GM18517 (cell line): Measurements from ENCODE around the gene ALOXE3.
"Not testable (repeated sequence)": the region's sequence is repeated elsewhere in the genome, so short reads cannot be mapped to it uniquely, and the experiment has no call there.

ENCODE experiments used
- ATAC-seq: cut with Tn5 transposase; IDR thresholded peaks from one replicate; pipeline ENCODE4 v1.9.1; 2021; ENCODE audit warnings: mild to moderate bottlenecking, moderate library complexity; ENCODE audit not compliant: unreplicated experiment

Gene ALOXE3

DNA sequence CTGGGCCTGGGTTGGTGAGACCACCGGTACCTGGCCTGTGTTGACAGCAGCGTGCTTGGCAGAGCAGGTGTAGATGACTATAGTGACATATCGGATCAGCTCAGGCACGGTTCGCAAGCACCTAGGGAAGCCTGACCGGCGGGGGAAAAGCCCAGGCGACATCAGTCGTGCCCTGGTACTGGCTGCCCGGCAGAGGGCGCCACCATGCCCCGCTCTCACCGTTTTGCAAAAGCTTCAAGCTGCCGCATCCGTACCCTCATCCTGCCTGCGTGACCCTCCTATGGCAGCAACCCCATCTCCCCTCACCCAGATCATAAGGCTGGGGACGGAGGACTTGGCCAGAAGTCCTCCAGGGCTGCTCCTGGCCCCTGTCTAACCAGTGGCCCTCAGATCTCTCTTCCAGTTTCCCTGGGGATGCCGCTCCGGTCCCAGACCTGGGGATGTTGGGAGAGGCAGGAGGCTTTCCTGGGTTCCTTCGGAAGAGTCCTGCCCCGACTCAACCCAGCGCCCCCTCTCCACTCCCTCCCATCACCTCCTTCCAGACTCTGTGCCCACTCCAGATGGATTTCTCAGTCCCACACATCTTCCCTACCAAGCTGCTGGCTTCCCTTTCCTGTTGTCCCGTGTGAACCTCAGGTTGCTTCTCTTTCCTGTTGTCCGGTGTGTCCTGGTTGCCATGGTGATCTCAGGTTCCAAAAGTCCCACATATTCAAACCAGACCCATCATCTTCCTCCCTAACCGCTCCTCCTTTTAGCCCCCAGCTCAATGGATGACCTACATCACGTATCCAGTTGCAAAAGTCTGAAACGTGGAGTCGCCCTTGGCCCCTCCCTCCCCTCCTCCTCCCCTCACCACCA, 44.5 kb downstream of the ALOXE3 start:
- no peak for ATAC-seq

DNA sequence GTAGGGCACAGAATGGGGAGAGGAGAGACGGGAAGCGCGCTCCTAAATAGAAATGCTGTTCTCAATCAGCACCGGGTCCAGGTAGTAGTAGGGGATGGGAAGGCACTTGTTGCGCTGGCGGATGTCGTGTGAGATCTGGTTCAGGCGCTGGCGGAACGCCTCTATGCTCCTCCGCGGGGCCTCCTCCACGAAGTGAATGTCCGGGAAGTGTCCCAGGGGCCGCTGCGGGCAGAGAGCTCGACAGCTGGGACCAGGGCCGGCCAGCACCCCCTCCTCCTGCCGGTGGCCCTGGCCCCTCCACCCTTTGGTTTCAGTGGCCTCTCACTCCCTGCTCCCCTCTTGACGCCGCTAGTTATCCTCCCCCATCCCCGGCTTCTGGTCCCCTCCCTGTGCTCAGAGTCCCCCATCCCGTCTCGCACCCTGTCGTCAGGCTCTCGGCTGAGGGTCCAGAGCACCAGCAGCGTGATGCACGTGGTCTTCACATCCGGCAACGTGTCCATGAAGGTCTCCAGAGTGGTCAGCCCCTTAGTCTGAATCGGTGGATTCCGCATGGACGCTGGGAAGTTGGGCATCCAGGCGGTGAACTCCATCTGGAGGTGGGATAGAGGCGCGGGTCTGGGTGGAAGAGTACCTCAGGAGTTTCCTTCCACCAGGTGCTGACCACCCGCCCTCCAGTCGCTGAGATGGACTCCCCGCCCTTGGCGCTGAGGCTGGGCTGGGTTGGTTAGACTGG, 45.4 kb downstream of the ALOXE3 start:
- no peak for ATAC-seq

DNA sequence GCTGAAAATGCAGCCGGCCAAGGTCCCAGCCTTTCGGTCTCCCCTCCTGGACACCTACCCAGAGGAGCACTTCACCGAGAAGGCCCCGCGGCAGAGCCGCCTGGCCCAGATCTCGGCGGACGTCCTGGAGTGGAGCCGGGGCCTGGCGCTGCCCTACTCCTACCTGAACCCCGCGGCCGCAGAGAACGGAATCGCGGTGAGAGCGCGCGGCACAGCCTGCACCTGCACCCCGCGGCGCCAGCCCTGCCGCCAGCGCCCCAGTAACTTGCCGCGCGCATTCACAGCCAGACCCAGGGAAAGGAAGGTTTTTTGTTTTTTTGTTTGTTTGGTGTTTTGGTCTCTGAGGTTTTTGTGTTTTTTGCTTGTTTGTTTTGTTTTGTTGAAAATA, 46.0 kb downstream of the ALOXE3 start:
- ATAC-seq: no peak

DNA sequence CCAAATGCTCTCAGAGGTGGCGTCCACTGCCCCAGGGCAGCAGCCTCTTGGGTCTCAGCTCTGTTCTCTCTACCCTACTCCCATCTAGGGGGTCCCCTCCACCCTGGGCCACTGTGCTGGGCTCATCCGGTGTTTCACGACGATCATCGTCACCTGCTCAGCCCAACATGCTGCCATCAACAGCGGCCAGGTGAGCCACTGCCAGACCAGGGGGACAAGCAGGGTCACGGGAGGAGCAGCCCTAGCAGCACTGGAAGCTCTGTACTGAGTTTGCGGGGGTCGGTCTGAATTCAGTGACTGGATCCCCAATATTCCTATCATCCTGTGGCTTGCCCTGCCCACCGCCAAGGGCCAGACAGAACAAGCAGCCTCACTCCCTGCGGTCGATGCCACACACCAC, 46.8 kb downstream of the ALOXE3 start:
- no peak for ATAC-seq

DNA sequence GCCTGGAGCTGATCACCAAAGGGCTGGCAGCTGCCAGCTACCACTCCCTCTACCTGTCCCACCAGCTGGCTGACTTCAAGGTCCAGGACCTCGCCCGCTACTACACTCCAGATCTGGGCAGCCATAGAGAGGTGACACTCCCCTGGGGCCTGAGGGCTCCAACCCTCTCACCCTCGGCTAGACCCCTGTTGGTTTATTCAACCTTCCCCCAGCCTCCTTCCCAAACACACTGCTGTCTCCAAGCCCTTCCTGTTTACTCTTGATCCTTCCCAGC, 48.8 kb downstream of the ALOXE3 start:
- no peak for ATAC-seq

DNA sequence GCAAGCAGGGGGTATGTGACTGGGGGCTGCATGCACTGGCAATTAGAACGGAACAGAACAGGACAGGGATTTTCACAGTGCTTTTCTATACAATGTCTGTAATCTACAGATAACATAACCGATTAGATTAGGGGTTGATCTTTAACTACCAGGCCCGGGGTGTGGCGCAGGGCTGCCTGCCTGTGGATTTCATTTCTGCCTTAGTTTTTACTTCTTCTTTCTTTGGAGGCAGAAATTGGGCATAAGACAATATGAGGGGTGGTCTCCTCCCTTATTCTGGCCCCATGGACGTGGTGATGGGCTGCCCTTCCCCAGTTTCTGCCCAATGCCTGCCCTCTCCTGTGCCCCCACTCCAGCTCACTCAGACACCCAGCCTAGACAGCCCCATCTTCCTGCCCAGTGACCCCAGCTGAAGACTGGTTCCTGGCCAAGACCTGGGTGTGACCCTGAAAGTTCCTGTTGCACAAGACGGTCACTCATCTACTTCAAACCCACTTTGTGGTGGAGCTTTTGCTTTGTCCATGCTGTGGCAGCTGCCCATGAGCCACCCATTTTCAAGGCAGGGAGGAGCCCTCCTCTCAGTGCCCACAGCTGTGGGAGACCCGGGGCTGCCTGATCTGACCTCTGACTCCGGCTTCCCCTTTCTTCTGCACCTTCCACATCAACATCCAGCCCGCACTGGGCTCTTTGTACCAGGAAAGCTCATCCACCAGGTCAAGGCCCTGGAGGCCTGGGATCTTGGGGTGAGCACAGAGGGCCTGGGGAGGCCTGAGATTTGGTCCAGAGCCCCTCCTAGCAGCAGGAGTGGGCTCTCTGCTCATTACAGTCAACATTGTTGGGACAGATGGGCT, 49.4 kb downstream of the ALOXE3 start:
- ATAC-seq: no peak

DNA sequence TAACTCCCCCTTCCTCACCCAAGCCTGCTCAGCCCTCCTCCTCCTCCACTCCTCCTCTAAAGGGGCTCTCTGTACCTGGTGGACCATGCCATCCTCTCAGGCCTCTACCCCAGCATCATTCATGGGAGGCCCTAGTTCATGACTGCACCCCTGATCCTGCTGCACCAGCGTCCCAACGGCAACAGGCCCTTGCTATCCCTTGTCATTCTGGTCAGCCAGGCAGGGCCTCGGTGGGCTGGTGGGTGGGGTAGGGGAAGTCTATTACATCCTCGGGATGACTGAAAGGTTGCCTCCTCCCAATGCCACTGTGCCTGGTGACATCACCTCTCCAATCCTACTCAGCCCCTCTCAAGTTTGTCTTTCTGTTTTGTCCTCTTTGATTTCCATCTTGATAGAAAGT, 50.5 kb downstream of the ALOXE3 start:
- ATAC-seq: no peak

DNA sequence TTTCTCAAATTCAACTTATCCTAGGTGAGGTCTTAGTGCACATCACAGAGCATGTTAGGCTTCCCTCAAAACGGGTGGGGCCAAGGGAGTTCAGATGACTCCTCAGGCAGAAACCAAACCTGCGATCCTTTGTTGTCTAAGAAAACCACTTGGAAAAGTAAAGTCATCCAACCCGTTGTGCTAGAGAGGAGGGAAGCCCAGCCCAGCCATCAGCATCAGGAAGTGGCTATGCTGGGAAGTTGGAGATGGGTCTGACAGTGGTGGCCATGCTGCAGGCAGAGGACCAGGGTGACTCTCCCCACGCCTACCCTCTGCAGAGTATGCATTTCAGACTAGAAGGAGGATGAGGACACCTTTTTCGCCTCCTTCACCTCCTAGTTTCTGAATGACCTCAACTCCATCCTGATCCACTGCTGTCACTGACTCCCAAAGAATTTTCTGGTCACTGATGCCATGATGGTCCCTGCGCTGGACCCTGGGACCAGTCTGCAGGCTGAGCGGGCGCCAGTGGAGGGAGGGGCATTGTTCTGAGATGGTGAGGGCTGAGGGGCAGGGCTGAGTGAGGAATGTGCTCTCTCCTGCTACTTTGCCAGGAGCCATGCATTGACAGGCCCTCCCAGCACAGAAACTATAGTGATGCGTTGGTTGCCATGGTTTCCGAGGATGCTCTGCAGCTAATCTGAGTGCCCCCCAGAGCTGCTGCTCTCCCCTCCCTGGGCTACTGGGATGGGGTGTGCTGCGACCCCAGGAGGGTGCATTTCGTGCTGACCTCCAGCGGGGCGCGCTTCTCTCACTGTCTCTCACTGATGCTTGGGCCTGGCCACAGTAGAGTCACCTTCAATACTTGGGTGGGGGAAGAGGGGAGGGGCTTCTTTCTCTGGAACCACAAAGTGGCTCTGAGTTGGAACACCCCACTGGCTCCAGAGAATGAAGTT, 51.2 kb downstream of the ALOXE3 start:
- ATAC-seq: no peak

DNA sequence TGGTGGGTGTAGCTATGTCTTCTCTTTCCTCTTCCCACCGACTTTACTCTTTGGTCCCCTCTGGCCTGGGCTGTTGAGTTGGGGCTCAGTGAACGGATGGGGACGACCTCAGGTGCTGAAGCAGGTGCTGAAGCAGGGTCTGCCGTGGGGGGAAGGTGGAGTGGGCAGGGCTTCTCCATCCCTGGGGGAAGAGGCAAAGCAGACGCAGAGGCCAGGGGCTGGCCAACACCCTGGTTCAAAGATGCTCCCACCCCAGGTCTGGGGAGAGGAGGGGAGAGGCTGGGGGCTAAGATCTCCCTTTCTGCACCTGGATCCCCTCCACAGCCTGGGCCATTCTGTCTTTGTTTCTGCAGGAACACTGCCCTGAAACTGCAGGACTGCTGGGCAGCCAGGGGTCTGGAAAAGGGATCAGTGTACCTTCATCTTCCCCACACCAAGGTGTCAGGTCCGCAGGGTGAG, 53.7 kb downstream of the ALOXE3 start:
- ATAC-seq: no peak

DNA sequence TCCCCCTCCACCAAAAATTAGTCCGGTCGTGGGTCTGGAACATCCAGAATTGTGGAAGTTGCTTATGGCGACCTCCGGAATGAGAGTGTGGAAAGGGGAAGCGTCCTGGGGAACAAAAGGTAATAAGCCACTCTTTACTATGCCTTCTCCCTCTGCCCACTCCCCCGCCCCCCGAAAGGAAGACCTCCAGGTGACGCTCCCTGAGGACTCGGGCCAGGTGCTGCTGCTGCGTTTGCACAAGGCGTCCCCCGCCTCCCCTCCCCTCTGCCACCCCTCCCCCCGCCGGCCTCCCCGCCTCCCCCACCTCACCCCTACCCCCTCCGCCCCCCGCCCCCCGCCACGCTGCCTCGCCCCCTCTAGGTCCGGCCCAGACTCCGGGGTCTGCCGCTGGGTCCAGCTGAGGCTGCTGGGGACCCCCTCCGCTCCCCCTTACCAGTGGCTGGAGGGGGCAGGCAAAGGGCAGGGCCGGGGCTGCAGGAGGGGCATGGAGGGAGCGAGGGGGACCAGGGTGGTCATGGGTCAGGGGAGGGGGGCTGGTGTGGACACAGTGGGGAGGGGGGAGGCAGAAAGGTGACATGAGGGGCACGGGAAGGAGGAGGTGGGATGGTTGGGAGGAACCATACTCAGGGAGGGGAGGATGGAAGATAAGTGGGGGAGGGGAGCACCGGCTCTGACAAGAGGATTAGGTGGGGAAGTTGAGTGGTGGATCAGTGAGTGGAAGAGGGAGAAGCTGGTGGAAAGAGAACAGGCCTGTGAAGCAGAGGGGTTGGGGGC, 54.4 kb downstream of the ALOXE3 start:
- ATAC-seq: no peak

DNA sequence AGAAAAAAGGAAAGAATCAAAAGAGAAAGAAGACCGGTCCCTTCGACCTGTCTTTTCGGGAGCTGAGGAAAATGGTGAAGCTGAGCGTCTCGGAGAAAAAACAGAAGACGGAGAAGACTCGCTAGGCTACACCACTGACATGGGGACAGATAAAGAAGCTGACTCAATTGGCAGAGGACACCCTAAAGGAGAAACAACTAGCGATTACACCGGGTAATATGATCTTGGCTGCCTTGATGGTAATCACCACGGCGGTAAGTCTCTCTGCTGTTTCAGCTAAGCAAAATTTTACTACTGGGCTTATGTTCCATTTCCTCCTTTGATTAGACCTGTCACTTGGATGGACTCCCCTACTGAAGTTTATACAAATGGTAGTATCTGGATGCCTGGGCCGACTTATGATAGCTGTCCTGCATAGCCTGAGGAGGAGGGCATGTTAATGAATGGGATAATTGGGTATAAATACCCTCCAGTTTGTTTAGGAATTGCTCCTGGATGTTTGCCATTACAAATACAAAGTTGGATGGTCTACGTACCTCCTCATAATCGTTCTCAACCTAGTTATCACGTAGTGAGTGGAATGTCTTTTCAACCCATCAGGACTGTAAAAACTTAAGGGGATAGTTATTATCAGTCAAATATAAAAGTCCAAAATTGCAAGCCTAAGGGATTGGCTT, 55.4 kb downstream of the ALOXE3 start:
- ATAC-seq: no peak

DNA sequence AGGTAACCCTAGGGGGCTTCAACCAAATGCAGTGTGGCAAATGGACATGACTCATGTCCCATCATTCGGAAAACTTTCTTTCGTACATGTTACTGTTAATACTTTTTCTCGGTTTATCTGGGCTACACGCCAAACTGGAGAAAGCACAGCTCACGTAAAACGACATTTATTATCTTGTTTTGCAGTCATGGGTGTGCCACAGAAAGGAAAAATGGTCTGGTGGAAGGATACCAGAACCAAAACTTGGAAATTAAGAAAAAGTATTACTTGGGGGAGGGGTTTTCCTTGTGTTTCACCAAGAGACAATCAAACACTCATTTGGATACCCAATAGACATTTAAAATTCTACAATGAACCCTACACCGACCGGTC, 55.9 kb downstream of the ALOXE3 start:
- ATAC-seq: no peak

DNA sequence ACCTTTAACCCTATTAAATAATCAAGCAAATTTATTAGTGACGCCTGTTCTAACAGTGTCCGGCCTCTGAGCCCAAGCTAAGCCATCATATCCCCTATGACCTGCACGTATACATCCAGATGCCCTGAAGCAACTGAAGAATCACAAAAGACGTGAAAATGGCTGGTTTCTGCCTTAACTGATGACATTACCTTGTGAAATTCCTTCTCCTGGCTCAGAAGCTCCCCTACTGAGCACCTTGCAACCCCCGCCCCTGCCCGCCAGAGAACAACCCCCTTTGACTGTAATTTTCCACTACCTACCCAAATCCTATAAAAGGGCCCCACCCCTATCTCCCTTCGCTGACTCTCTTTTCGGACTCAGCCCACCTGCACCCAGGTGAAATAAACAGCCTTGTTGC, 56.5 kb downstream of the ALOXE3 start:
- ATAC-seq: not testable (repeated sequence)

DNA sequence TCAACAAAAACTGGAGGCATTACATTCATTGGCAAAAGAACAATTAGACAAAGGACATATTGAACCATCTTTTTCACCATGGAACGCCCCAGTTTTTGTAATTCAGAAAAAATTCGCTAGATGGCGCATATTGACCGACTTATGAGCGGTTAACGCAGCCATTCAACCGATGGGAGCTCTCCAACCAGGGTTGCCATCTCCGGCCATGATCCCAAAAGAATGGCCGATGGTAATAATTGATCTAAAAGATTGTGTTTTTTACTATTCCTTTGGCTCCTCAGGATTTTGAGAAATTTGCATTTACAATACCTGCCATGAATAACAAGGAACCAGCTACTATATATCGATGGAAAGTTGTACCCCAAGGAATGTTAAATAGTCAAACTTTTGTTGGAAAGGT, 58.0 kb downstream of the ALOXE3 start:
- no peak for ATAC-seq

DNA sequence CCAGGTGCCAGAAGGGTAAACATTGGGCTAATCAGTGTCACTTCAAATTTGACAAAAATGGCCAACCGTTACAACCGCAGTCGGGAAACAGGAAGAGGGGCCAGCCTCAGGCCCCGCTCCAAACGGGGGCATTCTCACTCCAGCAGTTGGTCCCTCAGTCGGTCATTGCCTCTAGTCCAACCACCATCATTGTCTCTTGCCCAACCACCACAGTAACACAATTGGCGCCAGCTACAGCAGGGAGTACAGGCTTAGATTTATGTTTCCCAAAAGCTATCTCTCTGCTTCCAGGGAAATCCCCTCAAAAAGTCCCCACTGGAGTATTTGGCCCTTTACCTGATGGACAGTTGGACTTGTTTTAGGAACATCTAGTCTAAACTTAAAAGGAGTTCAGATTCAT, 59.2 kb downstream of the ALOXE3 start:
- ATAC-seq: no peak

DNA sequence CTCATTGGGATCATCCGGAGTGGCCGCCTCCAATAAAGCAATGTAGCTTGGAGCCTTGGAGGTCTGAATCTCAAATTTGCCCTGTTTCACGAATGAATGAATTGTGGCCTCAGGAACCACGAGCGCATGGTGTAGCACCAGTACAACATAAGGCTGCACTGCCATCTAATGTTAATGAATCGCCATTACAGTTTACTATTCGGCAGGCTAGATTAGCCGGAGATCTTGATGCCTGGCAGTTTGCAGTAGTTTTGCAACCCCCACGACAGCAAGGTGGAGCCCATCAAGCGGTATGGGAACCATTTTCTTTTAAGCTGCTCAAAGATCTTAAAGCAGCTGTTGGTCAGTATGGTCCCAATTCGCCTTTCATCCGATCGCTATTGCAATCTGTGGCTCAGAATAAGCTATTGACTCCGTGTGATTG, 60.6 kb downstream of the ALOXE3 start:
- ATAC-seq: no peak

DNA sequence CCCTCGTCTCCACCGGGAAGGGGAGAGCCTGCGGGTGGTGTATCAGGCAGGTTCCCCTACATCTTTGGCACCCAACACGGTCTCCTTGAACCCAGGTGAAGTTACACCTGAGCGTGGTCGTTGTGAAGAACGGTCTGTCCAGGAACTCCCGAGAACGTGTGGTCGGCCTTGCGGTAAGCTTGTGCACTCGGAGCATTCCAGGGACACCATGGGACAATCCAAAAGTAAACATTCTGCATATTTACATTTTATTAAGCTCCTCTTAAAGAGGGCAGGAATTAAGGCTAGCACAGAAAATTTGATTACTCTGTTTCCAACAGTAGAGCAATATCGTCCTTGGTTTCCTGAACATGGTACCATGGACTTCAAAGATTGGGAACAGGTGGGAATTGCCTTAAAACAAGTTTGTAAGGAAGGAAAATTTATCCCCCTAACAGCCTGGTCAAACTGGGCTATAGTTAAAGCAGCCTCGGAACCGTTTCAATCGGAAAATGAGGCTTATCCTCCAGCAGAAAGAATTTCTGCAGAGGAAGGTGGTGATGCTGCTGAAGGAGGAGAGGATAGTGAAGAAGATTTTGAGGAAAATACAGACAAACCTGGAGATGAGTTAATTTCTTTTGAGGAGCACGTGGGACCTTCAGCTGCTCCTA, 61.2 kb downstream of the ALOXE3 start:
- ATAC-seq: no peak

DNA sequence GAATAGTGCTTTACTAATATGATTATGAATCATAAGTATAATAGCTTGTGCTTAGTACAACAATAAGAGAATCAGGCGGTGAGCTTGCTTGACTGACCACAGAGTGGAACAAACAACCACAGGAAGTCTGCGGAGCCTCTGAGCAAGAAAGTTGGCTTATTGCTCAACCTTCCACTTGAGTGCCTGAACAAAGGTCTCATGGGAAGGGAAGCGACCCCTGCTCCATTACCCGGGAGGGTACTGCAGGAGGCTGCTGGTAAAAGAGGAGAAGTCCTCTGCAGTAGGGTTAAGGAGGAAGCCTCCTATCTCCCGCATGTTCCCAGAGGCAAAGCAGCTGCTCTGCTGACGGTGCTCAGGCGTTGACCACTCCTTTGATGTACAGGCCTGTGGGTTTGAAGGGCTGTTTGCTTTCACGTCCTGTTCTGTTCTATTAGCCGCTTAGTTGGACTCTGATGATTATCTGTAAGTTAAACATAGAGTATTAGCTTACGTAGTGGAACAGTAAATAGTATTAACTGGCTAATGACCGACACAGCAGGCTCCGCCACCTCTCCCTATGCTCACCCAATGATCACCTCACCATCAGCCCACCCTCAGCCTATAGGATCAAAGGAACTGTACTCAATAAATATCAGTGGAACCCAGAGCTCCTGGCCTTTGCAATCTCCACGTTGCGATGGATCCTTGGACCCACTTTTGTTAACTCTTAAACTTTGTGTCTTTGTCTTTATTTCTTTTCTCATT, 61.9 kb downstream of the ALOXE3 start:
- no peak for ATAC-seq
